WTC11 (cell line): Measurements from ENCODE around the gene GPC4. TPM values are rescaled to one million over a fixed set of nuclear protein-coding genes. Genes with fewer than 3 reads are reported as not detected.

Experiments
- ATAC-seq: fragments of 200-7000 bp; cut with Tn5 transposase; 2 replicates; pipeline ENCODE4 v1.10.0; 2021; ENCODE audit warnings: mild to moderate bottlenecking, moderate library complexity
- CTCF ChIA-PET: fragments of 300-600 bp; sonication (Branson Sonifier 250); formaldehyde crosslinking; loops from one replicate; lab custom pipeline; 2021; ENCODE audit warnings: antibody characterized with exemption; lab: Charles Lee
- POLR2A ChIA-PET: fragments of 350-600 bp; sonication (Branson Sonifier 250); formaldehyde crosslinking; loops from one replicate; lab custom pipeline; 2021; ENCODE audit warnings: antibody characterized with exemption; lab: Charles Lee
- DNase-seq: peaks from one replicate; pipeline ENCODE4 v3.0.0; 2021; ENCODE audit warnings: low spot score
- H3K27ac Mint-ChIP-seq: 2 replicates; pipeline ENCODE4 v1.8.0; 2021; ENCODE audit warnings: mixed read lengths
- H3K27me3 Mint-ChIP-seq: 2 replicates; pipeline ENCODE4 v1.8.0; 2021; ENCODE audit warnings: low read depth, mild to moderate bottlenecking, moderate library complexity, mixed read lengths
- H3K36me3 Mint-ChIP-seq: 2 replicates; pipeline ENCODE4 v1.8.0; 2021; ENCODE audit warnings: mixed read lengths
- H3K4me1 Mint-ChIP-seq: 2 replicates; pipeline ENCODE4 v1.8.0; 2022; ENCODE audit warnings: mixed read lengths
- H3K4me3 Mint-ChIP-seq: 2 replicates; pipeline ENCODE4 v1.8.0; 2021; ENCODE audit warnings: mild to moderate bottlenecking, moderate library complexity, mixed read lengths
- H3K9me3 Mint-ChIP-seq: 2 replicates; pipeline ENCODE4 v1.8.0; 2021; ENCODE audit warnings: mixed read lengths
- ARID4B ChIP-seq: sonication (generic); formaldehyde crosslinking; IDR thresholded peaks from 2 replicates; pipeline ENCODE4 v1.8.0; 2023; ENCODE audit warnings: missing genetic modification reagents, mild to moderate bottlenecking, borderline replicate concordance
- FOXK1 ChIP-seq: sonication (generic); formaldehyde crosslinking; IDR thresholded peaks from 2 replicates; pipeline ENCODE4 v1.8.0; 2022; ENCODE audit warnings: mild to moderate bottlenecking, moderate library complexity, missing genetic modification reagents
- GABPB1 ChIP-seq: sonication (generic); formaldehyde crosslinking; IDR thresholded peaks from 2 replicates; pipeline ENCODE4 v1.8.1; 2023; ENCODE audit warnings: mild to moderate bottlenecking, missing genetic modification reagents
- KAT7 ChIP-seq: sonication (generic); formaldehyde crosslinking; IDR thresholded peaks from 2 replicates; pipeline ENCODE4 v1.8.1; 2023; ENCODE audit warnings: missing genetic modification reagents, mild to moderate bottlenecking, borderline replicate concordance
- NR2C2 ChIP-seq: sonication (generic); formaldehyde crosslinking; IDR thresholded peaks from 2 replicates; pipeline ENCODE4 v1.8.0; 2022; ENCODE audit warnings: mild to moderate bottlenecking, missing genetic modification reagents
- PRDM15 ChIP-seq: sonication (generic); formaldehyde crosslinking; IDR thresholded peaks from 2 replicates; pipeline ENCODE4 v1.8.0; 2022; ENCODE audit warnings: missing genetic modification reagents
- PRRX2 ChIP-seq: fragments of 250-450 bp; sonication (Bioruptor Pico); IDR thresholded peaks from 2 replicates; pipeline ENCODE4 v1.8.0; 2021; ENCODE audit warnings: mild to moderate bottlenecking
- SMAD3 ChIP-seq: sonication (generic); formaldehyde crosslinking; IDR thresholded peaks from 2 replicates; pipeline ENCODE4 v1.8.0; 2022; ENCODE audit warnings: missing genetic modification reagents, mild to moderate bottlenecking, borderline replicate concordance
- SP1 ChIP-seq: sonication (generic); formaldehyde crosslinking; conservative IDR thresholded peaks from 2 replicates; pipeline ENCODE4 v1.8.1; 2022; ENCODE audit warnings: missing genetic modification reagents
- TEAD1 ChIP-seq: sonication (generic); formaldehyde crosslinking; IDR thresholded peaks from 2 replicates; pipeline ENCODE4 v1.8.0; 2022; ENCODE audit warnings: mild to moderate bottlenecking, missing genetic modification reagents
- USF2 ChIP-seq: sonication (generic); formaldehyde crosslinking; IDR thresholded peaks from 2 replicates; pipeline ENCODE4 v1.8.1; 2023; ENCODE audit warnings: mild to moderate bottlenecking, missing genetic modification reagents, moderate library complexity
- ZNF121 ChIP-seq: sonication (generic); formaldehyde crosslinking; IDR thresholded peaks from 2 replicates; pipeline ENCODE4 v1.8.0; 2023; ENCODE audit warnings: missing genetic modification reagents
- ZNF219 ChIP-seq: sonication (generic); formaldehyde crosslinking; IDR thresholded peaks from 2 replicates; pipeline ENCODE4 v1.8.0; 2023; ENCODE audit warnings: missing genetic modification reagents, mild to moderate bottlenecking, borderline replicate concordance
- ZNF423 ChIP-seq: fragments of 250-450 bp; sonication (Bioruptor Pico); IDR thresholded peaks from 2 replicates; pipeline ENCODE4 v2.1.2; 2022; ENCODE audit warnings: mild to moderate bottlenecking, moderate library complexity
- total RNA-seq: library from RNA; stranded (reverse); gene quantifications from 3 replicates; pipeline ENCODE4 v1.2.3, GENCODE V29; 2021
- TF ChIP-seq, protein P1 (sequence below): fragments of 250-450 bp; sonication (Bioruptor Pico); IDR thresholded peaks from 2 replicates; pipeline ENCODE4 v1.8.0; 2021; ENCODE audit warnings: mild to moderate bottlenecking
- TF ChIP-seq, protein P2 (sequence below): sonication (generic); formaldehyde crosslinking; IDR thresholded peaks from 2 replicates; pipeline ENCODE4 v1.8.0; 2022; ENCODE audit warnings: mild to moderate bottlenecking, missing genetic modification reagents
- TF ChIP-seq, protein P3 (sequence below): fragments of 250-450 bp; sonication (Bioruptor Pico); conservative IDR thresholded peaks from 2 replicates; pipeline ENCODE4 v1.9.0; 2021; ENCODE audit warnings: mild to moderate bottlenecking
- TF ChIP-seq, protein P4 (sequence below): sonication (generic); formaldehyde crosslinking; IDR thresholded peaks from 2 replicates; pipeline ENCODE4 v1.8.0; 2022; ENCODE audit warnings: mild to moderate bottlenecking, missing genetic modification reagents

The GPC4 gene
- total RNA-seq, 1 experiment from 2014 or later: 144 TPM

GRCh38 chrX:133440797-133441163 lies 25.5 kb upstream of the GPC4 start:
- H3K4me3 Mint-ChIP-seq: peak overlapping the region; percentile 29

More at GRCh38 chrX:133440797-133441163, 25.5 kb upstream of the GPC4 start:
- Mint-ChIP-seq H3K36me3 (no peaks in the 10 kb centered on the region), H3K4me1 (peaks cover 71% of the 10 kb centered on the region), H3K9me3 (no peaks in the 10 kb centered on the region), H3K27me3 (peaks cover 19% of the 10 kb centered on the region), H3K27ac (peak overlapping the region; percentile 95)
- CTCF ChIA-PET: no interaction called here
- TF ChIP-seq ZNF219 (CRISPR knock-in tag): no peak
- TF ChIP-seq KAT7: no peak
- 0 out of 2 replicates have a peak, but pooled peaks have one; percentile 2 for TF ChIP-seq TEAD1 (CRISPR knock-in tag)
- TF ChIP-seq, protein P1, sequence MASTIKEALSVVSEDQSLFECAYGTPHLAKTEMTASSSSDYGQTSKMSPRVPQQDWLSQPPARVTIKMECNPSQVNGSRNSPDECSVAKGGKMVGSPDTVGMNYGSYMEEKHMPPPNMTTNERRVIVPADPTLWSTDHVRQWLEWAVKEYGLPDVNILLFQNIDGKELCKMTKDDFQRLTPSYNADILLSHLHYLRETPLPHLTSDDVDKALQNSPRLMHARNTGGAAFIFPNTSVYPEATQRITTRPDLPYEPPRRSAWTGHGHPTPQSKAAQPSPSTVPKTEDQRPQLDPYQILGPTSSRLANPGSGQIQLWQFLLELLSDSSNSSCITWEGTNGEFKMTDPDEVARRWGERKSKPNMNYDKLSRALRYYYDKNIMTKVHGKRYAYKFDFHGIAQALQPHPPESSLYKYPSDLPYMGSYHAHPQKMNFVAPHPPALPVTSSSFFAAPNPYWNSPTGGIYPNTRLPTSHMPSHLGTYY (CRISPR knock-in tag): no peak
- no peak for TF ChIP-seq NR2C2 (CRISPR knock-in tag)
- TF ChIP-seq, protein P2, sequence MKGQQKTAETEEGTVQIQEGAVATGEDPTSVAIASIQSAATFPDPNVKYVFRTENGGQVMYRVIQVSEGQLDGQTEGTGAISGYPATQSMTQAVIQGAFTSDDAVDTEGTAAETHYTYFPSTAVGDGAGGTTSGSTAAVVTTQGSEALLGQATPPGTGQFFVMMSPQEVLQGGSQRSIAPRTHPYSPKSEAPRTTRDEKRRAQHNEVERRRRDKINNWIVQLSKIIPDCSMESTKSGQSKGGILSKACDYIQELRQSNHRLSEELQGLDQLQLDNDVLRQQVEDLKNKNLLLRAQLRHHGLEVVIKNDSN (CRISPR knock-in tag): peak; percentile 84
- TF ChIP-seq SMAD3 (CRISPR knock-in tag): no peak
- no peak for TF ChIP-seq GABPB1 (CRISPR knock-in tag)
- no peak for TF ChIP-seq SP1
- no peak for TF ChIP-seq ARID4B
- peak; percentile 88 for TF ChIP-seq USF2
- TF ChIP-seq ZNF423: no peak
- TF ChIP-seq, protein P3, sequence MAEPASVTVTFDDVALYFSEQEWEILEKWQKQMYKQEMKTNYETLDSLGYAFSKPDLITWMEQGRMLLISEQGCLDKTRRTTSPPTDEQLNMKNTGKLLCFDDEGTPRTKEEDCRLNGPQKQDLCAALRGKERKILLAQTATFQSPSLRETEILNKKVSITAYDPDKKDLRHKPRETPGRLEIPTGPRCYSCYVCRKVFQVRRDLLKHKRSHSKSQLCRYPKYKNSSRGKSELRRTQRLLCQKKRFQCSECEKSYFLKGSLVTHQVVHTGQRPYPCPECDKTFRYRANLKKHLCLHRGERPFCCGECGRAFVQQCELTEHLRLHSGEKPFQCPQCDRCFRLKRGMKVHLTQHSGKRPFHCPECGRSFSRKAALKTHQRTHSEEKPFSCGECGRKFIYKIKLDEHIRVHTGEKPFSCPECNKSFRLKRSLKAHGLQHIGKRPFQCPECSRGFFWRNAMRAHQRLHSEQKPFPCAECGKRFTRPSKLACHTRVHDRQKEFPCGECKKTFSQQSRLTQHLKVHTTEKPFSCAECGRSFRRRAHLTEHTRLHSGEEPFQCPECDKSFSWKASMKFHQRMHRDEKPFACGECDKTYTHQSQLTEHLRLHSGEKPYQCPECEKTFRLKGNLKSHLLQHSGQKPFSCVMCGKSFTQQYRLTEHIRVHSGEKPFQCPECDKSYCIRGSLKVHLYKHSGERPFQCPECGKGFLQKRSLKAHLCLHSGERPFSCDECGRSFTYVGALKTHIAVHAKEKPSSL (CRISPR knock-in tag): no peak
- no peak for TF ChIP-seq PRRX2 (CRISPR knock-in tag)
- no peak for TF ChIP-seq ZNF121 (CRISPR knock-in tag)
- TF ChIP-seq, protein P4, sequence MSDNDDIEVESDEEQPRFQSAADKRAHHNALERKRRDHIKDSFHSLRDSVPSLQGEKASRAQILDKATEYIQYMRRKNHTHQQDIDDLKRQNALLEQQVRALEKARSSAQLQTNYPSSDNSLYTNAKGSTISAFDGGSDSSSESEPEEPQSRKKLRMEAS: 0 out of 2 replicates have a peak, but pooled peaks have one; percentile 35
- TF ChIP-seq PRDM15 (CRISPR knock-in tag): peak; percentile 40; the same call in 1 of the 2 replicates
- no peak for TF ChIP-seq FOXK1 (CRISPR knock-in tag)
- DNase-seq (no peak), ATAC-seq (peak; percentile 38)
- POLR2A ChIA-PET: no interaction called here
